HK-2 (cell line): ENCODE data around the gene PRKAA2.
"Not testable (repeated sequence)": the region's sequence is repeated elsewhere in the genome, so short reads cannot be mapped to it uniquely, and the experiment has no call there.

Experiments
- DNase-seq: peaks from one replicate; pipeline ENCODE4 v3.0.0-alpha.2; 2018; ENCODE audit not compliant: unreplicated experiment

The PRKAA2 gene

DNA sequence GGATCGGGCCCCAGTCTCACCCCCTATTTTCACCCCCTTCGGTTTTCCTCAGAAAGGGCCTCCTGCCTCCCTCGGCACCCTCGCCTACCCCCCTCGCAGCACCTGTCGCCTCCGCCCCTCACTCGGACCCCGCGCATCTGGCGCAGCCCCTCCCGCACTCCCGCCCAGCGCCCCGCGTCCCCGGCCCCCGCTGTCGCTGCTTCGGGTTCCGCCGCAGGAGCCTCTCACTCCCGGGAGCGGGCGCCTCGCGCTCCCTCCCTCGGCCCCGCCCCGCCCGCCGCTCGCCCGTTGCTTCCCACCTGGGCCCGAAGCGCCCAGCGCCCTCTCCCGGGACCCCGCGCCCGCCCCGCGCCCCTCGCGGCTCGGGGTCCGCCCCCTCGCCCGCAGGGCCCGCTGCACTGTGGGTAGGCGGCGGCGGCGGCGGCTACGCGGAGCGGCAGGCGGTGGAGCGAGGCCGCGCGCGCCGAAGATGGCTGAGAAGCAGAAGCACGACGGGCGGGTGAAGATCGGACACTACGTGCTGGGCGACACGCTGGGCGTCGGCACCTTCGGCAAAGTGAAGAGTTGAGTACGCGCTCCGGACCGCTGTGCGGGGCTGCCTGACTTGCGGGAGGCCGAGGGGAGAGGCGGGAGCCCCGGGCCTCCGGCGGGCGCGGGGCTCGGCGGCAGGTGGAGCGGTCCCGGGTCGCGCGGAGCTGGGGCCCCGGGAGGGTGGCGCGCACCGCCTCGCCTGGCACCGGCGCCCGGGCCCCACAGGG lies at the start of gene PRKAA2:
Gene PRKAA2 (plus strand): TSS at position 396 of the 758 bp plus-strand sequence. CDS start 74 bp downstream, at position 470.
- DNase-seq, result peak; percentile 65

DNA sequence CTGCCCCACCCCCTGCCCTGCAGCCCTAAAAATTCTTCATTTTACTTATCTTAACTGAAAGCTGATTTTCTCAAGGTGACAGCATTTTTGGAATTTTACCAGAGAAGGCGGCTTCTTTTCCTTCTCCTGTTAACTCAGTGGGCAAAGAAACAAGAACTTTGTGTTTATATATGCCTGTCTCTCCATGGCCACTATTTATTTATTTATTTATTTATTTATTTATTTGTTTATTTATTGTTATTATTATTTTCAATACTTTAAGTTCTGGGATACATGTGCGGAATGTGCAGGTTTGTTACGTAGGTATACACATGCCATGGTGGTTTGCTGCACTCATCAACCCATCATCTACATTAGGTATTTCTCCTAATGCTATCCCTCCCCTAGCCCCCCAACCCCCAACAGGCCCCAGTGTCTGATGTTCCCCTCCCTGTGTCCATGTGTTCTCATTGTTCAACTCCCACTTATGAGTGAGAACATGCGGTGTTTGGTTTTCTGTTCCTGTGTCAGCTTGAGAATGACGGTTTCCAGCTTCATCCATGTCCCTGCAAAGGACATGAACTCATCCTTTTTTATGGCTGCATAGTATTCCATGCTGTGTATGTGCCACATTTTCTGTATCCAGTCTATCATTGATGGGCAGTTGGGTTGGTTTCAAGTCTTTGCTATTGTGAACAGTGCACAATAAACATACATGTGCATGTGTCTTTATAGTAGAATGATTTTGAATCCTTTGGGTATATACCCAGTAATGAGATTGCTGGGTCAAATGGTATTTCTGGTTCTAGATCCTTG lies 49.5 kb upstream of the PRKAA2 start:
- not testable (repeated sequence) for DNase-seq

DNA sequence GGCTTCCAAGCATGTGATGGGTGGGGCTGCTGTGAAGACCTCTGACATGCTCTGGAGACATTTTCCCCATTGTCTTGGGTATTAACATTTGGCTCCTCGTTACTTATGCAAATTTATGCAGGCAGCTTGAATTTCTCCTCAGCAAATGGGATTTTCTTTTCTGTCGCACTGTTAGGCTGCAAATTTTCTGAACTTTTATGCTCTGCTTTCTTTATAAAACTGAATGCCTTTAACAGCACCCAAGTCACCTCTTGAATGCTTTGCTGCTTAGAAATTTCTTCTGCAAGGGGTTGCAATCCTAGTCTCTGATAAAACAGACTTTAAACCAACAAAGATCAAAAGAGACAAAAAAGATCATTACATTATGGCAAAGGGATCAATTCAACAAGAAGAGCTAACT lies 35.0 kb upstream of the PRKAA2 start:
- not testable (repeated sequence) for DNase-seq

DNA sequence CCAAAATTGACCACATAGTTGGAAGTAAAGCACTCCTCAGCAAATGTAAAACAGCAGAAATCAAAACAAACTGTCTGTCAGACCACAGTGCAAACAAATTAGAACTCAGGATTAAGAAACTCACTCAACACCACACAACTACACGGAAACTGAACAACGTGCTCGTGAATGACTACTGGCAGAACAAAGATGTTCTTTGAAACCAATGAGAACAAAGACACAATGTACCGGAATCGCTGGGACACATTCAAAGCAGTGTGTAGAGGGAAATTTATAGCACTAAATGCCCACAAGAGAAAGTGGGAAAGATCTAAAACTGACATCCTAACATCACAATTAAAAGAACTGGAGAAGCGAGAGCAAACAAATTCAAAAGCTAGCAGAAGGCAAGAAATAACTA lies 34.3 kb upstream of the PRKAA2 start:
- not testable (repeated sequence) for DNase-seq

- no peak for DNase-seq
These were observed 28.0 kb upstream of the PRKAA2 start for GRCh38 chr1:56617141-56617540.

DNA sequence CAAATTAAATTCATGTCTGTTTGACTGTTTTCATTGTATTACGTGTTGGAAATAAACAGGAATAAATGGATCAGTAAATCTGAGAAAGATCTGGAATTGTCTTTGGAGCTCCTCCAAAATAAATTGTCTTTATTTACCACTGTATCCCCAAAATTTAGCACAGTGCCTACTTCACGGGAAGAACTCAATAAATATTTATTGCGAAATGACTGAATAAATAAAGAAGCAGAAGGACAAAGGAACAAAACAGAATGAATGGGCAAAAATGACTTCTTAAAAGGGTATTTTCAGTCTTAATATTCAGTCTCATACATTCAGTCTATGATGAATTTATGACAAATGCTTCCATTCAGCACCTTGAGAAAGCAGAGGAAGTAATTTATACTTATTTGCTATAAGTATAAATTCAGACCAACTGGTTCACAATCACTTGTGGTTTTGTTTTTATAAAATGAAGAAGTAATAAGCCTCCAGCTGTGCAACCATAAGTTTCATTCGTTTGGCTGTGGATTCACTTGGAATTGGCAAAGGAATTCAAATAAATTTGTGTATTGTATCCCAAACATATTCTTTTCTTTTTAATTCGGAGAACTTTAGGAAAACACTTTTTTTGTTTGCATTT lies 19.2 kb upstream of the PRKAA2 start:
- DNase-seq, result no peak

GRCh38 chr1:56626546-56626945 lies 18.6 kb upstream of the PRKAA2 start:
- no peak for DNase-seq

DNA sequence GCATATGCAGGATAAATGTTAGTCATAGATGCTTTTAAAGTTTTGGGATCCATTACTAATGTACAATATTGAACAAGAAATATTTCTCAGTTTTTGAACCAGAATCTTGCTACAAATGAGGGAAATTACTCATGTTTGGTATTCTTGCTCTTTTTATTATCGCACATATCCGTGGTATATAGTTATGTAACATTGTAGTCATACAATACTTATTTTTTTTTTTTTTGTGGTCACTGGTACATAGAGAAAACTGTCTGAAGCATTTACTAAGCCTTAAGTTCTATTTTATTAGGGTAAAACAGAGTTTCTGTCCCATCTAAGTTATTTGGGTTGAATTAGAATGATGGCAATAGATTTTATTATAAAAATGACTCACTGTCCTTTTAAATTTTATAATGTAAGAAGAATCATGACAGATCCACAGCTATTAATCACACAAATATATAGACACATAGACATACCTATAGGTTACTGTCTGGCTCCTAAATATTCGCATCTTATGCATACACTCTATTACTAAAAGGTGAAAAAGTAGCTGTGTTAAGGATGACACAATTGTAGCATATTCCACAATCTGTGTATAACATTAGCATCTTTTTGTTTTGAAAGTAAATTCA lies 18.0 kb upstream of the PRKAA2 start:
- DNase-seq, result no peak

- no peak for DNase-seq
These were observed 17.5 kb upstream of the PRKAA2 start for GRCh38 chr1:56627636-56628039.

DNA sequence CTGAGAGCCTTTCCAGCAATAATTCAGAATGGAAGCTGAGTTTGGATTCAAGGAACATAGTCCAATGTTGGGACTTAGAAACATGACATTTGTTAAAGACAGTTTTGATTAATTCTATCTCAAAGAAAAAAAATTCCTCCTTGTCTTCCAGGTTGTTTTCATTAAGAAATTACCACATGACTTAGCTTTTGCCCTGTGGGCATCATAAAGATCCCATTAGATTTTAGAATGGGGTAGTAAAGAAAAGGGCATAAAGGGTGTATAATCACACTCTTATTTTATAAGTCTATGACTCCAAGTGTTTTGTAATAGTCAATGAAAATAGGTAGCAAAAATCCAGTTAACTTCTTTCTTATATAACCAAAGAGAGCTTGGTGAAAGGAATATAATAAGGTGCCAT lies 14.3 kb upstream of the PRKAA2 start:
- DNase-seq, result no peak

GRCh38 chr1:56631901-56632300 lies 13.2 kb upstream of the PRKAA2 start:
- no peak for DNase-seq

DNA sequence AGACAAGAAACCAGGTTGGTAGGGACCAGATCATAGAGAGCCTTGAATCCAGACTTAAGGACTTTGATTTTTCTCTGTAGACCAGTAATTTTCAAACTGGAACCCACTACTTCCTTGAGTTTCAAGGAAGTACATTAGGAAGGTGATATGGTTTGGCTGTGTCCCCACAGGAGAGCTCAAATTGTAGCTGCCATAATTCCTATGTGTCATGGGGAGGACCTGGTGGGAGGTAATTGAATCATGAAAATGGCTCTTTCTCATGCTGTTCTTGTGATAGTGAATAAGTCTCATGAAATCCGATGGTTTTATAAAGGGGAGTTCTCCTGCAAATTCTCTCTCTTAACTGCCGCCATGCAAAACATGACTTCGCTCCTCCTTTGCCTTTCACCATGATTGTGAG lies 10.1 kb upstream of the PRKAA2 start:
- no peak for DNase-seq

DNA sequence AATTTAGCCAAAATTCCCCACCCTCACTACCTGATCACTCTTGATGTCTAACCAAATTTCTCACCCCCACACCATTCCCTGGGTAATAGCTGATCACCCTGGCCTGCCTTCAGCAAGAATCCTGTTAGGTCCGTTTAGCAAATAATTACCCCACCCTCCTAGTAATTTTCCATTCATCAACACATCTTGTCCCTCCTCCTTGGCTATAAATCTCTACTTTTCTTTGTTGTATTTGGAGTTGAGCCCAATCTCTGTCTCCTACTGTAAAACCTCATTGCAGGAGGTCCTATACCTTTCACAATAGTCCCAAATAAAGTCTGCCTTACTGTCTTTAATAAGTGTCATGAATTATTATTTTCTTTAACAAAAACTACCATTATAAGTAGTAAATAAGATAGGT lies 6.9 kb upstream of the PRKAA2 start:
- no peak for DNase-seq

- DNase-seq, result no peak
These were observed 5.9 kb upstream of the PRKAA2 start for GRCh38 chr1:56639211-56639610.

GRCh38 chr1:56643661-56644060 lies 1.5 kb upstream of the PRKAA2 start:
- DNase-seq, result no peak

- DNase-seq, result peak; percentile 25
These were observed 823 bp upstream of the PRKAA2 start for GRCh38 chr1:56644064-56644918.

DNA sequence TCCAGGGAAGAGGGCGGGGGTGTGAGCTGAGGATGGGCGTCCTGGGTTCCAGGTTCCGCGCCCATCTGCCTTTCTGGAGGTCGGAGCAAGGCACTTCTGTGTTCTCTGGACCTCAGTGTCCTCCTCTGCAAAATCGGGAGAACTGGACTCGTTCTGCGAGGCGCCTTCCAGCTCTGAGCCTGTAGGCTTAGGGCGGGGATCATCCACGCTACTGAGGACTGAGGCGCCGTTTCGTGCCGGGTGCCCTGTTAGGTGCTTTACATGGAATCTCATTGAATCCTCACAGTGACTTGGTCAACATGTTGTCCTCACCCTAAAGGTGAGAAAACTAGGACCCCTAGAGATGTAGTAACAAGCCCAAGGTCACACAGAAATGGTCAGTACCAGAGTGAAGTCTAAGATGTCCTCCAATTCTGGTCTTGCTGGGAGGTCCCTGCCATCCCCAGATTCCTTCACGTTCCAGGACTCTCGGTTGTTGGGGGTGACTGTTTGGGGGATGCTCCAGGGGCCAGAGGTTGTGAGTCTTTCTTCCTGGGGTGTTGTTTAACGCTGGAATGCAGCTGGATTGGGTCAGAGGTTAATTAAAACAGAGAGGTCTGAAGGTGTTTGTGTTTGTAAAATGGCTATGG lies 677 bp downstream of the PRKAA2 start:
- peak; percentile 45 for DNase-seq

DNA sequence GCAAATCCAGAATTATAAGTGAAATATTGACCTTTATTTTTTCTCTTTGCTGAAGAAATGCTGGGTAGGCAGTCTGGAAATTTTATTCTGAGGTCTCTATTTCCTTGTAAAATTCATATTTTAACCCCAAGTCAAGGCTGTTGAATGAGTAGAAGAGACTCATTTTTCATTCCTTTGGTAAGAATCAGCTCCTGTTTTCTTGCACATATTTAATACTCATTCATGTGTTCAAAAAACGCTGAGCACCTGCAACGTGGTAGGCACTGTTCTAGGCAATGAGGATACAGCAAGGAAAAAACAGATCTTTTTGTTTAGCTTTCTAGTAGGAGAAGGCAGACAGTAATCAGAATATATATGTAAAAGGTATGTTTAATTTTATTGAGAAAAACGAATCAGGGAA lies 1.5 kb downstream of the PRKAA2 start:
- no peak for DNase-seq

DNA sequence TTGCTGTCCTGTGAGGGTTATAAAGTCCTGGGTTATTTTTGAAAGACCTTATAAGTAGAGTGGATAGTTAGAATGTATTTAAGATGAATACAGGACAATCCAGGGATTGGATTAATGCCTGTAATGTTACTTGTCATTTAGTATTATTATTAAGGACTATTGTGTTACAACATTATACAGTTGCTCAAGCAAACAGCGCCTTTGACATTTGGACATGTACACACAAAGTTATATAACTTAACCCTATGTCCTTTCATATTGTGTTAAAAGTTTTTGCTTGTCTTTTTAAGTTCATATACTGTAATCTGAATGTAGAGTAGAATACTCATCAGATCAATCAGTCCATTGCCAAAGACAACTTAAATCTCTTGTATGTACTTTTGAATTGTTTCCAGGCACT lies 2.0 kb downstream of the PRKAA2 start:
- no peak for DNase-seq

DNA sequence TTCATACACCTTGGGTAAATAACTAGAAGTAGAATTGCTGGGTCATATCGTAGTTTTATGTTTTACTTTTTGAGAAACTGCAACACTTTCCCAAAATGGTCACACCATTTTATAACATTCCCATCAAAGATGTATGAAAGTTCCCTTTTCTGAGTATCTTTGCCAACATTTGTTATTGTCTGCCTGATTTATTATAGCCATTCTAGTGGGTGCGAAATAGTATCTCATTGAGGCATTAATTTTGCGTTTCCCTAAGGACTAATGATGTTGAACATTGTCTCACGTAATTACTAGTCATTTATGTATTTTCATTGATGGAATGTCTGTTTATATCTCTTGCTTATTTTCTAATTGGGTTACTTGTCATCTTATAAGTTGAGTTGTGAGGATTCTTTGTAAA lies 3.4 kb downstream of the PRKAA2 start:
- no peak for DNase-seq
